ENCODE data around the gene ATF4. TPM values are rescaled to one million over a fixed set of nuclear protein-coding genes. Genes with fewer than 3 reads are reported as not detected.

ATF4 gene
- polyA plus RNA-seq, 1 donor from 2014 or later: 394 TPM

- H3K36me3 ChIP-seq (ENCODE audit: insufficient read depth, low read length): no peaks in the 10 kb centered on the region
- no peak for TF ChIP-seq REST (IDR thresholded peaks at IDR 0.05; ENCODE audit: borderline replicate concordance)
- peak; percentile 52 for TF ChIP-seq RAD21 (conservative IDR thresholded peaks at IDR 0.05)
- peak; percentile 81 for TF ChIP-seq CTCF (IDR thresholded peaks at IDR 0.05; ENCODE audit: poor library complexity, severe bottlenecking)
- peak; percentile 64 for TF ChIP-seq SMC3 (conservative IDR thresholded peaks at IDR 0.05; ENCODE audit: poor library complexity)
- no peaks in the 10 kb centered on the region for H4K20me1 ChIP-seq (ENCODE audit: insufficient read depth)
- H2AFZ ChIP-seq (ENCODE audit: low read depth, low read length): no peak overlapping the region
- H3K27me3 ChIP-seq (ENCODE audit: insufficient read depth, low read depth, low read length): no peaks in the 10 kb centered on the region
- H3K4me3 ChIP-seq (ENCODE audit: low read length): no peak overlapping the region
- H3F3A ChIP-seq (ENCODE audit: insufficient read depth, low read length, poor library complexity, severe bottlenecking): no peaks in the 10 kb centered on the region
- no peak overlapping the region for H3K9ac ChIP-seq (ENCODE audit: low read length)
- H3K27ac ChIP-seq (ENCODE audit: low read length): peak overlapping the region; percentile 53
- H3K9me3 ChIP-seq (ENCODE audit: low read length): no peaks in the 10 kb centered on the region
- no peak overlapping the region for H3K4me2 ChIP-seq (ENCODE audit: low read length)
- H3K9me2 ChIP-seq (ENCODE audit: insufficient read depth, low read length): no peaks in the 10 kb centered on the region
- no peaks in the 10 kb centered on the region for H3K79me2 ChIP-seq (replicated peaks; ENCODE audit: insufficient read depth, low read length)
These were observed 24.1 kb upstream of the ATF4 start for GRCh38 chr22:39496131-39496838.

- Histone ChIP-seq H3K27me3 (ENCODE audit: insufficient read depth, low read depth, low read length) (no peaks in the 10 kb centered on the region), H3K4me3 (ENCODE audit: low read length) (no peak overlapping the region), H2AFZ (ENCODE audit: low read depth, low read length) (no peak overlapping the region), H3K9me2 (ENCODE audit: insufficient read depth, low read length) (no peaks in the 10 kb centered on the region), H3K9me3 (ENCODE audit: low read length) (no peaks in the 10 kb centered on the region), H3K27ac (ENCODE audit: low read length) (no peak overlapping the region), H4K20me1 (ENCODE audit: insufficient read depth) (no peaks in the 10 kb centered on the region), H3K79me2 (replicated peaks; ENCODE audit: insufficient read depth, low read length) (no peaks in the 10 kb centered on the region), H3K36me3 (ENCODE audit: insufficient read depth, low read length) (no peaks in the 10 kb centered on the region), H3F3A (ENCODE audit: insufficient read depth, low read length, poor library complexity, severe bottlenecking) (no peaks in the 10 kb centered on the region), H3K9ac (ENCODE audit: low read length) (no peak overlapping the region), H3K4me2 (ENCODE audit: low read length) (no peak overlapping the region)
- no peak for TF ChIP-seq TAF1 (IDR thresholded peaks at IDR 0.05; ENCODE audit: low read depth)
- no peak for TF ChIP-seq POLR2AphosphoS5 (IDR thresholded peaks at IDR 0.05)
- no peak for TF ChIP-seq SMC3 (conservative IDR thresholded peaks at IDR 0.05; ENCODE audit: poor library complexity)
- TF ChIP-seq MXI1 (conservative IDR thresholded peaks at IDR 0.05; ENCODE audit: poor library complexity, severe bottlenecking): no peak
- TF ChIP-seq RAD21 (conservative IDR thresholded peaks at IDR 0.05): no peak
- TF ChIP-seq REST (IDR thresholded peaks at IDR 0.05; ENCODE audit: borderline replicate concordance): no peak
- no peak for TF ChIP-seq CTCF (IDR thresholded peaks at IDR 0.05; ENCODE audit: poor library complexity, severe bottlenecking)
- TF ChIP-seq EP300 (conservative IDR thresholded peaks at IDR 0.05; ENCODE audit: poor library complexity, severe bottlenecking): no peak
- TF ChIP-seq EZH2 (IDR thresholded peaks at IDR 0.05; ENCODE audit: borderline replicate concordance, insufficient read depth, low read length, poor library complexity, severe bottlenecking): no peak
These were observed 22.9 kb upstream of the ATF4 start for GRCh38 chr22:39497429-39497828.
